ENCODE measurements around the gene GRIP2.

Gene GRIP2
- 0.04 to 0.06 reads per million in 2 experiments for total RNA-seq

DNA sequence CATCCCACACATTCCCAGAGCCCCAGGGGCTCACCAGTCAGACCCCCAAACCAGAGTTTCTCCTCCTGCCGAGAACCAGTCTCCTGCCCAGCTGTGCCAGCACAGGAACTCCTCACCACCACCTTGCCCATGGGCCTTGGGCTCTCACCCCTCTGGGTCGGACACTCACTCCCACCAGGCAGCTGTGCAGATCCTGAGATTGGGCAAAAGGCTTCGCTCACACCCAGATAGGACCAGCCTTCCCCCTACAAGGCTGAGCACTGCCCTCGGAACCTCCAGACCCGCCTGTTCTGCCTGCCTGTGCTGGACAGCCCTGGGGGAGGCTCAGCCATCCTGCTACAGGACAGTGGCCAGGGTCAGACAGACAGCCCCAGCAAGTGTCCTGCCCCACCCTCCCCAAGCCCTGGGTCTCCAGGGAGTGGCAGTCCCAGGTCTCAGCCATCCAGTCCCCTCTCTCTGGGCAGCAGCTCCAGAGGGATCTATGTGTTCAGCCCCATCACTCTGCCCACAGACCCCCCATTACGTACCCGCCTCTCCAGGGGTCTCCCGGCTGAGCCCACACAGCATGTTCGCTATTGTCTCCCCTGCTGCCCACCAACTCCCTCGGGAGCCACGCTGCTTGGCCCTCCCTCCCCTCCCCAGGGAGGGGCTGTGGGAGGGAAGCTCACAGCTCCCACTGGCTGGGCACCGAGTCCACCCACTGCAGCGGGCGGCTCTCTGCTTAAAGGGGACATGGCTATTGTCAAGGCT lies at the start of gene GRIP2:
Gene GRIP2, minus strand, starts transcription at position 601 of the 750 bp plus-strand sequence. Its CDS starts 34 bp downstream, at position 567.
- no peak for DNase-seq (ENCODE audit: low read depth)

DNA sequence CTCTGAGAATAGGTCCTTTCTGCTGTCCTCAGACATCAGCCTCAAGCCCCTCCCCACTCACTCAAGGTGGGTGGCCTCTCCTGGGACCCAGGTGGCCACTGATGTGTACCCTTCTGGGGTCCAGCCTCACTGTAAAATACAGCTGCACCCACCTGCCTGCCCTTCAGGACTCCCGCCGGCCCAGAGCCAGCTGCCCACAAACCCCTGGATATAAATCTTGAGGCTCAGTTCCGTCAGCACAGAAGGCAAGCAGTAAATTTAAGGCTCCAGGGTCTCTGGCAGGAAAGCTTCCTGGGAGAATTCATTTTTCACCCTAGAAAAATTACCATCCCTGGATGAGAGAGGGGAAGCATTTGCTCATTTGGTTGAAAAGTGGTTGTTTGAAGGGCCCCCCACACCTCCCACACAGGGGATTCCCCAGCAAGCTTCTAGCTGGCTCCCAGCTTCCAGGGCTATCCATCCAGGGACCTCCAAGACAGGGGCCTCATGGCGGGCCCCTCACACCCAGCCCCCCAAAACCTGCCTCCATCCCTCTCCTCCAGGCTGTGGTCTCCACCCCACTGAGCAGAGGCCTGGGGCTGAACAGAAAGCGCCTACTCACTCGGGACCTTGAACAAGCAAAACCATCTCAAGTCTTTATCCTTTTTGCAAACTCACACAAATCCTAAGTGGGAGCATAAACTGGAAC lies 48.4 kb upstream of the GRIP2 start:
- no peak for DNase-seq (ENCODE audit: low read depth)

DNA sequence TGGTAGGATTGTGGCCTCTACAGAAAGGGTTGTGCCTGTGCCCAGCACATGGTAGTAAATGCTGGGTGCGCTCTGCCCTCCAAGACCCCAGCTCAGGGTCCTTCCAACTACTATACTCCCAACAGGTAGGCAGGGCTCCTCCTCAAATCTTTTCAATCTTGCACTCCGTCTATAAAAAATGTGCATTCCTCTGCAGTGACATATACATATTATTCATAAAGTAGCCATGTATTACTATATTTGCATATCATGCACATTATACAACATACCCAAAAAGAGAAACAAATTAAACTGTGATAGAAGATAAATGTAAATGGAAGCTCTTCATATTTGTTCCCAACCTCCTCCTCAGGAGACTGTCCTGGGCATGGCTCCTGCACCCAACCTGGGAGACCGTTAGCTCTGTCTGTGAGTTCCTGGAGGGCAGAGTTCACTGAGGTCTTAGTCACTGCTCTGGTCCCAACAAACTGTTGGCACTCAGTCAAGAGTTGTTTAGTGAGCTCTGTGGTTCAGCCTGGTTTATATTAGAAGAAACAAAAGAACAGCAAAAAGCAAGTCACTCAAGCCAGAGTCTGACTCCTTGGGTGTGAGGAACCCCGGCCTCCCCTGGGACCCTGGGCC lies 47.7 kb upstream of the GRIP2 start:
- no peak for DNase-seq (ENCODE audit: low read depth)

- DNase-seq (ENCODE audit: low read depth), result no peak
These were observed 46.5 kb upstream of the GRIP2 start for GRCh38 chr3:14586611-14587010.

DNA sequence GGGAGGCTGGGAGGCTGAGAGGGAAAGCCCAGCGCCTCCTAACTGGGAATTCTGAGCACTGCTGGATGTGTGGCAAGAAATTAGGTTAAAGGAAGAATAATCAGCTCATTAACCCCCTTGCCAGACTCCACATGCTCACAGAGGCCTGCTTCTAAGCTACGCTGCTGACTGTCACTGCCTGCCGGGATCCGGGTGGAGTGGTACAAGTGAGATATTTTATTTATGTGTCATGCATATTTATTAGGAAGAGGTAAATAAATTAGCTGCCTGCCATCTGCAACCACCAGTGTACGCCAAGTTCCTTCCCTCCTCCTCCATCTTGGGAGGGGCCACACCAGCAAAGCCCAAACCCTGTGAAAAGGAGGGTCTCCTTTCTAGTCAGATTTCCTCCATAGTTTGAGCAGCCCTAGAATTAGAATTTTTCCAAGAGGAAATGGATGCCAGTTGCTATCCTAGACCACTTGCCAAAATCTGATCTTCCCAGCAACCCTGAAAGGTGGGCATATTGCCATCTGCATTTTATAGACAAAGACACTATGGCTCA lies 43.5 kb upstream of the GRIP2 start:
- no peak for DNase-seq (ENCODE audit: low read depth)

DNA sequence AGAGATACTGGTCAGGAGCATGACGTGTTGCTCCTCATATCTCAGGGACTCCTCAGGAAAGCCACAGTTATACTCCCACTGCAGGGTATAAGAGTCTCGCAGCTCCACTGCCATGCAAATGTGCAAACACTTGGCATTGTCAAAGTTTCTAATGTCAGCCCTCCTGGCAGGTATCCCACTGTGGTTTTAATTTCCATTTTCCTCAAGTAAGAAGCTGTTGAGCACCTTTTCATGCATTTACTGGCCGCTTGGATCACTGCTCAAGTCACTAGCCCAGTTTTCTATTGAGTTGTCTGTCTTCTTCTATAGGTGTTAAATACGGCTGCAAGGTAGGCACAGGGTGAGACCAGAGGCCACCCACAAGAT lies 41.9 kb upstream of the GRIP2 start:
- no peak for DNase-seq (ENCODE audit: low read depth)

DNA sequence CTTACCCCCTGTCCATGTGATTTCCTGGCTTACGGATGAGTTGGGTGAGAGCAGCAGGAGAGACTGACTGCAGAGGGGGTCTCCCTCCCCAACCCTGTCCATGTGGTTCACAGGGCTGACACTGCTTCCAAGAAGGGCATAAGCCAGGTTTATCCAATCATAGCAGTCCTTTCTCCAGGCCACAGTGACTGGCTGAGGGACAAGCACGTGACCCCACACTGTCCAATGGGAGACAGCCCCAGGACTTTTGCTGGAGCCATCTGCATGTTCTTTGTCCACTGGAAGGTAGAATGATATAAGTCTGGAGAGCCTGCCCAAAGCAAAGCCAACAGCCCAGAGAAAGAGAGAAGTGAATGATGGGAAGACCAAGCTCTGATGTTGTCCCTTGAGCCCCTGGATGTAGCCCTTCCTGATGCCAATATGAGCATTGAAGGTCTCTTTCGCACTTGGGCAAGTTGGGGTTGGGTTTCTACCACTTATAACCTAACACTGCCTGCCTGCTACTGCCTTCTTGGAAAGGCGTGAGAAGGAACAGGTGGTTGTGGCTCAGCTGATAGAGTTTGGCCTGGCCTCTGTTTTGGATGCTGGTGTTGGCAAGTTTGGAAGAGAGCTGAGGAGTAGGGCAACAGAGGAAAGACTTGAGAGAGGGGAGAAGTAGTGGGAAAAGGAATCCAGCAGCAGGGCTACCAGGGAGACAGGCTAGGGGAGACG lies 41.3 kb upstream of the GRIP2 start:
- DNase-seq (ENCODE audit: low read depth), result no peak

- DNase-seq (ENCODE audit: low read depth), result no peak
These were observed 37.8 kb upstream of the GRIP2 start for GRCh38 chr3:14577897-14578296.

GRCh38 chr3:14576163-14576562 lies 36.0 kb upstream of the GRIP2 start:
- no peak for DNase-seq (ENCODE audit: low read depth)

DNA sequence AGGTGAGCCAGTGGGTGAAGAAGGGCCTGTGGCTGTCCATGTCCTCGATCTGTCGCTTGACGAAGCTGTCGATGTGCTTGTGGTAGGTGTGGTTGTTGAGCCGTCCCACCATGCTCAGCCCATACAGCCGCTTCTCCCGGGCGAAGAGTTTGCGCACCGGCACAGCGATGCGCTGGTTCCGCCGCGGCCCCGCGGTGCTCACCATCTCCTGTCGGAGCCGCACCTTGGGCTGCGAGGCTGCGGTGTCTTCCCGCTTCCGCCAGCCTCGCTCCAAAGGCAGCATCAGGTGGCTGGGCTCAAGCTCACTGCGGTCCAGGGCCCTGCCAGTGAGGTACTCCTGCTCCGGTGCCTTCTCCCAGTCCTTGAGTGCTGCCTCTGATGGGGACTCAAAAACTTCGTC lies 34.0 kb upstream of the GRIP2 start:
- no peak for DNase-seq (ENCODE audit: low read depth)

DNA sequence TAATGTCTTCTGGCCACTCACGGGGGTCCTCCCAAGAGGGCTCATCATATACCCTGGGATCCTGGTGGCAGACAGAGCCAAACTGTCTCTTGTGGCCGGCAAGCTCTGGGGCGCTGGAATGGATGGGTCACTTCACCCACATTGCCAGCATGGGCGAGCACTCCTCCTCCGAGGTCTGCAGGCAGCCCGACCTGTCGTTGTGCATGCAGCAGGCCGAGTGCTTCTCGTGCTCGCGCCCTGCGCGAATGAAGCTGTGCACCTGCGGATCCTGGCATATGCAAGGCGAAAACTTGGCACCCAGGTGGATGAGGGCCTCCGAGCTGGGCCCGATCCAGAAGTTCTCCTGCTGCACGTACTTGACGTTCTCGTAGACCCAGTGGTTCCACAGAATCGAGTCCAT lies 33.6 kb upstream of the GRIP2 start:
- DNase-seq (ENCODE audit: low read depth), result no peak

DNA sequence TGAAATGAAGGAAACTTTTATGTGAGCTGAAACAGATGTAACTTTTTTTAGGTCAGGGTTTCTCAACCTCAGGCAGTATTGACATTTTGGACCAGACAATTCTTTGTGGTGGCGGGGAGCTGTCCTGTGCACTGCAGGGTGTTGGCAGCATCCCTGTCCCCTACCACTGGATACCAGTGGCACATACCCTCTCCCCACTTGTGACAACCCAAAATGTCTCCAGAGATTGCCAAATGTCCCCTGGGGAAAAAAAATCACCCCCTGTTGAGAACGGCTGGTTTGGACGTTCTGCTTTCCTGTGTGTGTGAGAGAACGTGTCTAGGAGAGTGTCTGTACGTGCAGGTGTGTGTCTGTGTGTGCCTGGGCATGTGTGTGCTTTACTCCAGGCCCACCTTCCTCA lies 30.7 kb upstream of the GRIP2 start:
- no peak for DNase-seq (ENCODE audit: low read depth)

GRCh38 chr3:14570089-14570488 lies 29.9 kb upstream of the GRIP2 start:
- DNase-seq (ENCODE audit: low read depth), result no peak

- DNase-seq (ENCODE audit: low read depth), result no peak
These were observed 29.4 kb upstream of the GRIP2 start for GRCh38 chr3:14569474-14570000.

- no peak for DNase-seq (ENCODE audit: low read depth)
These were observed 28.1 kb upstream of the GRIP2 start for GRCh38 chr3:14568269-14568668.

- DNase-seq (ENCODE audit: low read depth), result no peak
These were observed 26.7 kb upstream of the GRIP2 start for GRCh38 chr3:14566812-14567211.

GRCh38 chr3:14565868-14566588 lies 25.9 kb upstream of the GRIP2 start:
- DNase-seq (ENCODE audit: low read depth), result no peak

DNA sequence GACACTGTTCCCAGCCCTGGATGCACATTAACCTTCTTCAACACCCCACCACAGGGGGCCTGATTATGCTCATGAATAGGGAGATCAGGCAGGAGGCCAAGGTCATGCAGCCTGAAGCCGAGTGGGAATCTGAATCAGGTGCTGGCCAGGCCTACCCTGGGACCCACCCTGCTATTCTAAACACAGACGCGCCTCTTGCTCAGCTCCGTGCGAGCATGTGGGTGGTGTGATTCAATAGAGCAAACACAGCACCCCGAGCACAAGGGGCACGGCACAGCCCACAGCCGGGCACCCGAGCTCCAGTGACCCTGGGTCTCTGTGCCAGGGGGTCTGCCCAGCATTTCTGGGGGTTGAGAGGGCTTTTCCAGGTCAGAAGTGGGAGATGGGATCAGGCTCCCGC lies 24.6 kb upstream of the GRIP2 start:
- no peak for DNase-seq (ENCODE audit: low read depth)

GRCh38 chr3:14563946-14564539 lies 23.9 kb upstream of the GRIP2 start:
- DNase-seq (ENCODE audit: low read depth), result no peak

- DNase-seq (ENCODE audit: low read depth), result no peak
These were observed 22.2 kb upstream of the GRIP2 start for GRCh38 chr3:14562121-14562890.

Measured in T follicular helper cell (primary cell).